Measurements from ENCODE around the gene KRTAP5-1.
"Not testable (repeated sequence)": the region's sequence is repeated elsewhere in the genome, so short reads cannot be mapped to it uniquely, and the experiment has no call there.

KRTAP5-1 gene

GRCh38 chr11:1601663-1602062 lies 16.6 kb upstream of the KRTAP5-1 start:
- in situ Hi-C loops (cut with MboI; ENCODE audit: low sequenced_read_pairs) = not testable (repeated sequence)

- in situ Hi-C loops (cut with MboI; ENCODE audit: low sequenced_read_pairs) = no loop called here
Observed at GRCh38 chr11:1600626-1601025, 15.5 kb upstream of the KRTAP5-1 start.

GRCh38 chr11:1598816-1599215 lies 13.7 kb upstream of the KRTAP5-1 start:
- in situ Hi-C loops (cut with MboI; ENCODE audit: low sequenced_read_pairs) = no loop called here

GRCh38 chr11:1598406-1598805 lies 13.3 kb upstream of the KRTAP5-1 start:
- in situ Hi-C loops (cut with MboI; ENCODE audit: low sequenced_read_pairs) = not testable (repeated sequence)

- in situ Hi-C loops (cut with MboI; ENCODE audit: low sequenced_read_pairs) = no loop called here
Observed at GRCh38 chr11:1597994-1598380, 12.9 kb upstream of the KRTAP5-1 start, which contains the start of gene KRTAP5-2. Gene KRTAP5-2, minus strand, starts transcription at chr11:1598294. Its CDS starts 44 bp downstream, at chr11:1598250.

GRCh38 chr11:1597331-1597993 lies 12.4 kb upstream of the KRTAP5-1 start:
- in situ Hi-C loops (cut with MboI; ENCODE audit: low sequenced_read_pairs) = no loop called here

GRCh38 chr11:1596576-1597121 lies 11.6 kb upstream of the KRTAP5-1 start:
- in situ Hi-C loops (cut with MboI; ENCODE audit: low sequenced_read_pairs) = not testable (repeated sequence)

GRCh38 chr11:1595994-1596575 lies 11.0 kb upstream of the KRTAP5-1 start:
- in situ Hi-C loops (cut with MboI; ENCODE audit: low sequenced_read_pairs) = not testable (repeated sequence)

- in situ Hi-C loops (cut with MboI; ENCODE audit: low sequenced_read_pairs) = no loop called here
Observed at GRCh38 chr11:1592628-1593027, 7.5 kb upstream of the KRTAP5-1 start.

GRCh38 chr11:1589996-1590395 lies 4.9 kb upstream of the KRTAP5-1 start:
- in situ Hi-C loops (cut with MboI; ENCODE audit: low sequenced_read_pairs) = no loop called here

- in situ Hi-C loops (cut with MboI; ENCODE audit: low sequenced_read_pairs) = not testable (repeated sequence)
Observed at GRCh38 chr11:1589191-1589963, 4.3 kb upstream of the KRTAP5-1 start.

- in situ Hi-C loops (cut with MboI; ENCODE audit: low sequenced_read_pairs) = no loop called here
Observed at GRCh38 chr11:1586699-1587098, 1.6 kb upstream of the KRTAP5-1 start.

GRCh38 chr11:1582909-1583308 lies 2.2 kb downstream of the KRTAP5-1 start:
- in situ Hi-C loops (cut with MboI; ENCODE audit: low sequenced_read_pairs) = not testable (repeated sequence)

- in situ Hi-C loops (cut with MboI; ENCODE audit: low sequenced_read_pairs) = no loop called here
Observed at GRCh38 chr11:1581976-1582375, 3.1 kb downstream of the KRTAP5-1 start.

GRCh38 chr11:1576825-1577224 lies 8.3 kb downstream of the KRTAP5-1 start:
- in situ Hi-C loops (cut with MboI; ENCODE audit: low sequenced_read_pairs) = no loop called here

- in situ Hi-C loops (cut with MboI; ENCODE audit: low sequenced_read_pairs) = not testable (repeated sequence)
Observed at GRCh38 chr11:1575756-1576155, 9.3 kb downstream of the KRTAP5-1 start.

- in situ Hi-C loops (cut with MboI; ENCODE audit: low sequenced_read_pairs) = no loop called here
Observed at GRCh38 chr11:1574933-1575242, 10.2 kb downstream of the KRTAP5-1 start.

GRCh38 chr11:1574238-1574932 lies 10.7 kb downstream of the KRTAP5-1 start:
- in situ Hi-C loops (cut with MboI; ENCODE audit: low sequenced_read_pairs) = no loop called here

- in situ Hi-C loops (cut with MboI; ENCODE audit: low sequenced_read_pairs) = no loop called here
Observed at GRCh38 chr11:1573903-1574237, 11.2 kb downstream of the KRTAP5-1 start.

GRCh38 chr11:1573077-1573902 lies 11.8 kb downstream of the KRTAP5-1 start:
- in situ Hi-C loops (cut with MboI; ENCODE audit: low sequenced_read_pairs) = no loop called here

Measured in HL-60/S4 (cell line).